ENCODE data around the gene OXA1L. TPM values are rescaled to one million over a fixed set of nuclear protein-coding genes. Genes with fewer than 3 reads are reported as not detected.
"Not testable (repeated sequence)": the region's sequence is repeated elsewhere in the genome, so short reads cannot be mapped to it uniquely, and the experiment has no call there.

The OXA1L gene
- total and polyA plus RNA-seq, 2 experiments from 2014 or later = 53.4 to 160 TPM

DNA sequence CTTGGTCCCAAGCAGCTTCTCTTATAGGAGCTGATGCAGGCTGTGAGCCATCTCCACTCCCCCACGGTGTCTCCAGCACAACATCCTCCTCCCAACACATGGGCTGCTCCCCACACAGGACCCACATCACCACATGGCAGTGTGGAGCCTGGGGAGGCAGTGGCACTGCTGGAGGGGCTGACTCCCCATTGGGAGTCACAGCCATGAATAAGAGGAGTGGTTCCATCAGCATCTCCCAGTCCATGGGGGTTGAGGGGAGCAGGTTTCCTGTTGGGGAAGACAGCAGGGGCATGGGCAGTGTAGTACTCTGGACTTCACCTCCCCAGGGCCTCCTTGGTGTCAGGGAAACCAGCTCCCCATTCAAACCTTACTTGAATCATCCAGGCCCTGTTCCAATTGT lies 40.5 kb upstream of the OXA1L start:
- Histone ChIP-seq H3K27ac (no peak overlapping the region), H3K27me3 (no peaks in the 10 kb centered on the region), H3K4me3 (no peak overlapping the region), H3K36me3 (no peaks in the 10 kb centered on the region), H3K4me1 (ENCODE audit: low read depth) (no peaks in the 10 kb centered on the region), H3K9me3 (ENCODE audit: low read depth) (no peaks in the 10 kb centered on the region)
- DNase-seq (ENCODE audit: low read depth in 1 of 2, low spot score in 1 of 2) = no peak
- TF ChIP-seq, protein P1, sequence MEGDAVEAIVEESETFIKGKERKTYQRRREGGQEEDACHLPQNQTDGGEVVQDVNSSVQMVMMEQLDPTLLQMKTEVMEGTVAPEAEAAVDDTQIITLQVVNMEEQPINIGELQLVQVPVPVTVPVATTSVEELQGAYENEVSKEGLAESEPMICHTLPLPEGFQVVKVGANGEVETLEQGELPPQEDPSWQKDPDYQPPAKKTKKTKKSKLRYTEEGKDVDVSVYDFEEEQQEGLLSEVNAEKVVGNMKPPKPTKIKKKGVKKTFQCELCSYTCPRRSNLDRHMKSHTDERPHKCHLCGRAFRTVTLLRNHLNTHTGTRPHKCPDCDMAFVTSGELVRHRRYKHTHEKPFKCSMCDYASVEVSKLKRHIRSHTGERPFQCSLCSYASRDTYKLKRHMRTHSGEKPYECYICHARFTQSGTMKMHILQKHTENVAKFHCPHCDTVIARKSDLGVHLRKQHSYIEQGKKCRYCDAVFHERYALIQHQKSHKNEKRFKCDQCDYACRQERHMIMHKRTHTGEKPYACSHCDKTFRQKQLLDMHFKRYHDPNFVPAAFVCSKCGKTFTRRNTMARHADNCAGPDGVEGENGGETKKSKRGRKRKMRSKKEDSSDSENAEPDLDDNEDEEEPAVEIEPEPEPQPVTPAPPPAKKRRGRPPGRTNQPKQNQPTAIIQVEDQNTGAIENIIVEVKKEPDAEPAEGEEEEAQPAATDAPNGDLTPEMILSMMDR (IDR thresholded peaks at IDR 0.05; ENCODE audit: low read depth, low read length) = no peak

DNA sequence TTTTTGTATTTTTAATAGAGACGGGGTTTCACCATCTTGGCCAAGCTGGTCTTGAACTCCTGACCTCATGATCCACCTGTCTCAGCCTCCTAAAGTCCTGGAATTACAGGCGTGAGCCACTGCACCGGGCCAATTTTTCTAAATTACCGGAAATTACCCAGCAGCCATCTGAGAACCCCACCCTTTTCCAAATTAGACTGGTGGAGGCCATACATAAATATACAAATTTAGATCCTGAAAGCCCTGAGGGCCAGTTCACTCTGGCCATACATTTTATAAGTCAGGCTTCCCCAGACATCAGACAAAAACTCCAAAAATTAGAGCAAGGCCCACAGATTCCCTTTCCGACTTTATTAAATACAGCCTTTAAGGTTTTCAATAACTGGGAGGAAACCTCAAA lies 34.4 kb upstream of the OXA1L start:
- not testable (repeated sequence) for H3K27ac ChIP-seq; H3K36me3 ChIP-seq; H3K4me1 ChIP-seq (ENCODE audit: low read depth); H3K4me3 ChIP-seq; H3K27me3 ChIP-seq; H3K9me3 ChIP-seq (ENCODE audit: low read depth); DNase-seq (ENCODE audit: low read depth in 1 of 2, low spot score in 1 of 2)

DNA sequence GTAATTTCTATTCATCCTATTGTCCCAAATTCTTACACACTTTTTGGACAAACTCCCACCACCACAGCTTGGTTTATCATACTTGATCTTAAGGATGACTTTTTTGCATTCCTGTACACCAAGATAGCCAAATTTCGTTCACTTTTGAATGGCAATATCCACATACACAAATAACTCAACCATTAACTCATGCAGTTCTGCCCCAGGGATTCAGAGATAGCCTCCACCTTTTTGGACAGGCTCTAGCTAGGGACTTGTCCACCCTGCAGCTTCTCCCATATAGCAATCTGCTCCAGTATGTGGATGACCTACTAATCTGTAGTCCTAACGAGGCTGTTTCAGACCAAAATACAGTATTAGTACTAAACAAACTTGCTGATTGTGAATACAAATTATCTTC lies 32.7 kb upstream of the OXA1L start:
- H3K9me3 ChIP-seq (ENCODE audit: low read depth) = no peaks in the 10 kb centered on the region
- no peaks in the 10 kb centered on the region for H3K36me3 ChIP-seq
- no peak overlapping the region for H3K27ac ChIP-seq
- no peak overlapping the region for H3K4me3 ChIP-seq
- no peak for DNase-seq (ENCODE audit: low read depth in 1 of 2, low spot score in 1 of 2)
- no peaks in the 10 kb centered on the region for H3K27me3 ChIP-seq
- no peaks in the 10 kb centered on the region for H3K4me1 ChIP-seq (ENCODE audit: low read depth)
- TF ChIP-seq, protein P1 (IDR thresholded peaks at IDR 0.05; ENCODE audit: low read depth, low read length) = no peak

DNA sequence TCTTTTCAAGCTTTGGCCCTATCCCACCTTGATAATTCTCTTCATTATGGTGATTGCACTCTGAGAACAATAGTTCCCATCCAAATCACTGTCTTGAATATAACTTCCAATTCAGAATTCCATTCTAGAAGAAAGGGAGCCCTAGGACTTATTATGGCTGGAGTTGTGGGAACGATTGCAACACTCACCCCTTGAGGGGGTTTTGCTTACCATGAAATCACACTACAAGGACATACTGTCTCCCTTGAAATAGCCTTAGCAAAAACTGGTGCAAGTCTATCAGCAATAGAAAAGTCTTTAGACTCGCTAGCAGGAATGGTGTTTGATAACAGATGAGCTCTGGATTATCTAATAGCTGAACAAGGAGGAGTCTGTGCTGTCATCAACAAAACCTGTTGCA lies 31.4 kb upstream of the OXA1L start:
- no peak overlapping the region for H3K27ac ChIP-seq
- H3K4me1 ChIP-seq (ENCODE audit: low read depth) = no peaks in the 10 kb centered on the region
- H3K36me3 ChIP-seq = no peaks in the 10 kb centered on the region
- no peak for DNase-seq (ENCODE audit: low read depth in 1 of 2, low spot score in 1 of 2)
- no peak overlapping the region for H3K4me3 ChIP-seq
- TF ChIP-seq, protein P1 (IDR thresholded peaks at IDR 0.05; ENCODE audit: low read depth, low read length) = no peak
- H3K9me3 ChIP-seq (ENCODE audit: low read depth) = no peaks in the 10 kb centered on the region
- H3K27me3 ChIP-seq = no peaks in the 10 kb centered on the region

DNA sequence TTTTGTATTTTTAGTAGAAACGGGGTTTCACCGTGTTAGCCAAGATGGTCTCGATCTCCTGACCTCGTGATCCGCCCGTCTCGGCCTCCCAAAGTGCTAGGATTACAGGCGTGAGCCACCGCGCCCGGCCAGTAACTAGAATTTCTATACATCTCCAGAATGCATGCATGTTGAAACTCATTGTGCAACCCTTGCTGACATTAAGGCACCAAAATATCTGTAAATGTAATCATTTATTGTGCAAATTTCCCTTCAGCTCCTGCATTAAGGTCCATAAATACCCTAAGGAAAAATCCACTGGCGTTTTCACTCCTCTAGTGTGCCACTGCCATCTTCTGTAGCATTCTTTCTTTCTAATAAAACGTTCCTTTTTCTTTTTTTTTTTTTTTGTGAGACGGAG lies 30.1 kb upstream of the OXA1L start:
- H3K4me1 ChIP-seq (ENCODE audit: low read depth); H3K27me3 ChIP-seq; H3K9me3 ChIP-seq (ENCODE audit: low read depth); H3K36me3 ChIP-seq; H3K27ac ChIP-seq; H3K4me3 ChIP-seq; DNase-seq (ENCODE audit: low read depth in 1 of 2, low spot score in 1 of 2): not testable (repeated sequence)

DNA sequence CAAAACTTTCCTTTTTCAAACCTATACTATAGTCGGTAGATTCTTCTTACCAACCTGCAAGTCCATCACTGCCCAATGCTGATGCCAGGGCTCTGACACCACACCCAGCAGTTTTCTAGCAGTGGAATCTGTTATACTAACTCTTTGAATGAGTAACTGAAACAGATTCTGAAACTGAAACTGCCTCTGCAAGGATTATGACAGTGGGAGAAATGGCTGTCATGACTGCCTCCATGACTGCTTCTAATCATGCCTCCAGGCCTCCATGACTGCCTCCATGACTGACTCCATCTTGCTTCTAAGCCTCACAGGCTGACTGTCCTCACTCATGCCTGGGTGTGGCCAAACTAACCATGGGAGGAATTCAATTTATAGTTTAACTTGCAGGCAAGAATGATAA lies 29.4 kb upstream of the OXA1L start:
- DNase-seq (ENCODE audit: low read depth in 1 of 2, low spot score in 1 of 2) = no peak
- H3K27me3 ChIP-seq = no peaks in the 10 kb centered on the region
- TF ChIP-seq, protein P1 (IDR thresholded peaks at IDR 0.05; ENCODE audit: low read depth, low read length) = no peak
- no peaks in the 10 kb centered on the region for H3K4me1 ChIP-seq (ENCODE audit: low read depth)
- H3K27ac ChIP-seq = no peak overlapping the region
- no peaks in the 10 kb centered on the region for H3K9me3 ChIP-seq (ENCODE audit: low read depth)
- H3K36me3 ChIP-seq = no peaks in the 10 kb centered on the region
- H3K4me3 ChIP-seq = no peak overlapping the region

DNA sequence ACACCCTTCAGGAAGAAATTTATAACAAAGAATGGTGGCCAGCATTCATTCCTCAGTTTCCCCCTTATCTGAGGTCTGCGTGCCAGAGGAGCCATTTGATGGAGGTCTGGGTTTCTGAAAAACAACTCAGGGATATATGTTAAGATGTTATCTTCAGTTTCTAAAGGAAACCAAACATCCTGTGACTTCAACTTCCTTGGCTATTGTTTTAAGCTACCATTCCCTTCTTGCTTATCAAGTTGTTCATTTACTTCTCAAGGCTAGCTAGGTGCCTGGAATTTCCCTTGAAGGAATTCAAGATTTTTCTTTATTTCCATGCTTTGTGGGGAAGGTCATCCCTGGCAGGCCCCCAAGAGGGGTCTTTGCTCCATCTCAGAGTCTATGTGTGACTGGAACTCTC lies 27.1 kb upstream of the OXA1L start:
- Histone ChIP-seq H3K36me3 (no peaks in the 10 kb centered on the region), H3K4me3 (no peak overlapping the region), H3K4me1 (ENCODE audit: low read depth) (no peaks in the 10 kb centered on the region), H3K27ac (no peak overlapping the region), H3K27me3 (no peaks in the 10 kb centered on the region), H3K9me3 (ENCODE audit: low read depth) (no peaks in the 10 kb centered on the region)
- TF ChIP-seq, protein P1 (IDR thresholded peaks at IDR 0.05; ENCODE audit: low read depth, low read length) = no peak
- peak in 1 of 2 donors; percentile 25 for DNase-seq (ENCODE audit: low read depth in 1 of 2, low spot score in 1 of 2)

Measured in cardiac muscle cell (in vitro differentiated cells and primary cell).